ENCODE measurements around the gene TFDP2. TPM values are rescaled to one million over a fixed set of nuclear protein-coding genes. Genes with fewer than 3 reads are reported as not detected.
A peak's percentile ranks its signal among the peaks of the same experiment; 100 is the strongest.
"Not testable (repeated sequence)": the region's sequence is repeated elsewhere in the genome, so short reads cannot be mapped to it uniquely, and the experiment has no call there.

TFDP2 gene
- total RNA-seq, 1 experiment from 2014 or later = 43.2 TPM

GRCh38 chr3:142104763-142105162, 44.6 kb downstream of the TFDP2 start:
- Mint-ChIP-seq H3K4me3 (ENCODE audit: unreplicated experiment) (no peak overlapping the region), H3K27ac (ENCODE audit: low read depth, unreplicated experiment) (no peak overlapping the region)
- no TSS peak for BruUV-seq (replicated peaks)

GRCh38 chr3:142098964-142099363, 50.4 kb downstream of the TFDP2 start:
- no peaks in the 10 kb centered on the region for H3K9me3 Mint-ChIP-seq (ENCODE audit: unreplicated experiment)
- ChIA-PET POLR2A (no interaction called here), CTCF (no interaction called here)
- intact Hi-C loops (cut with micrococcal nuclease) = no loop called here
- H3K27me3 Mint-ChIP-seq (ENCODE audit: insufficient read depth, unreplicated experiment) = no peaks in the 10 kb centered on the region
- DNase-seq (ENCODE audit: unreplicated experiment) = no peak
- H3K27ac Mint-ChIP-seq (ENCODE audit: low read depth, unreplicated experiment) = no peak overlapping the region
- no TSS peak for BruUV-seq (replicated peaks)
- TF ChIP-seq CTCF (IDR thresholded peaks at IDR 0.05; ENCODE audit: unreplicated experiment) = no peak
- H3K4me1 Mint-ChIP-seq (ENCODE audit: insufficient read depth, unreplicated experiment) = peaks cover 5% of the 10 kb centered on the region
- no peak overlapping the region for H3K4me3 Mint-ChIP-seq (ENCODE audit: unreplicated experiment)
- peaks cover 6% of the 10 kb centered on the region for H3K36me3 Mint-ChIP-seq (ENCODE audit: insufficient read depth, unreplicated experiment)

More at GRCh38 chr3:142104763-142105162, 44.6 kb downstream of the TFDP2 start:
- intact Hi-C loops (cut with micrococcal nuclease) = no loop called here
- TF ChIP-seq CTCF (IDR thresholded peaks at IDR 0.05; ENCODE audit: unreplicated experiment) = no peak
- Mint-ChIP-seq H3K9me3 (ENCODE audit: unreplicated experiment) (no peaks in the 10 kb centered on the region), H3K36me3 (ENCODE audit: insufficient read depth, unreplicated experiment) (no peaks in the 10 kb centered on the region), H3K27me3 (ENCODE audit: insufficient read depth, unreplicated experiment) (no peaks in the 10 kb centered on the region), H3K4me1 (ENCODE audit: insufficient read depth, unreplicated experiment) (peaks cover 4% of the 10 kb centered on the region)
- CTCF ChIA-PET = no interaction called here
- POLR2A ChIA-PET = interaction anchor here (0.6 to 1.2 kb wide), 2 partner anchors 12 to 15 kb away, joined by 3 to 4 read pairs; no protein-coding TSS in a partner anchor
- DNase-seq (ENCODE audit: unreplicated experiment) = no peak

- Mint-ChIP-seq H3K4me1 (ENCODE audit: insufficient read depth, unreplicated experiment) (peaks cover 5% of the 10 kb centered on the region), H3K27ac (ENCODE audit: low read depth, unreplicated experiment) (no peak overlapping the region), H3K9me3 (ENCODE audit: unreplicated experiment) (no peaks in the 10 kb centered on the region), H3K4me3 (ENCODE audit: unreplicated experiment) (no peak overlapping the region), H3K36me3 (ENCODE audit: insufficient read depth, unreplicated experiment) (peaks cover 6% of the 10 kb centered on the region), H3K27me3 (ENCODE audit: insufficient read depth, unreplicated experiment) (no peaks in the 10 kb centered on the region)
- DNase-seq (ENCODE audit: unreplicated experiment) = no peak
- no TSS peak for BruUV-seq (replicated peaks)
- POLR2A ChIA-PET = interaction anchor here (0.6 to 1.1 kb wide), 2 partner anchors 13 to 160 kb away, joined by 3 read pairs; no protein-coding TSS in a partner anchor
- intact Hi-C loops (cut with micrococcal nuclease) = no loop called here
- TF ChIP-seq CTCF (IDR thresholded peaks at IDR 0.05; ENCODE audit: unreplicated experiment) = no peak
- CTCF ChIA-PET = interaction anchor here (0.6 kb wide), 1 partner anchor 9 kb away, joined by 5 read pairs; no protein-coding TSS in a partner anchor
Measured at GRCh38 chr3:142097099-142097843, 52.1 kb downstream of the TFDP2 start.

DNA sequence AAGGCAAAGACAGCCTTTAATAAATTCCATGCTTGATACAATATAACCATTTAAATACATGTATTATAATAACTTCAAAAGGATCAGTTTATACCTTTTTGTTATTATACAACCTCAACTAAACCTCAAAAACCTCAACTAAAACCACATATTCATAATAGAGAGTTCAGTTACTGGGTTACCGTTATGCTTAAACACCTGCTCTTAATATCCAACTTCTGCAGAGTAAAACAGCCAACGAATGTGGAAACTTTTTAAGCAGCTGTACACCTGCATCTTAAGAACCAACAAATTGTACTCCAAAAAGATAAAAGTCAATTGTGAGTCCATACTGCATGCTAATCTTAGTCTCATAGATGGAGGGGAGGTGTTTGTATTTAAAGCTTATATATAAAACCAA, 53.5 kb downstream of the TFDP2 start:
- no peaks in the 10 kb centered on the region for H3K27me3 Mint-ChIP-seq (ENCODE audit: insufficient read depth, unreplicated experiment)
- intact Hi-C loops (cut with micrococcal nuclease) = no loop called here
- DNase-seq (ENCODE audit: unreplicated experiment) = no peak
- ChIA-PET CTCF (no interaction called here), POLR2A (interaction anchor here (0.5 kb wide), 1 partner anchor 903 kb away, joined by 3 read pairs; no protein-coding TSS in a partner anchor)
- no peak overlapping the region for H3K4me3 Mint-ChIP-seq (ENCODE audit: unreplicated experiment)
- H3K9me3 Mint-ChIP-seq (ENCODE audit: unreplicated experiment) = no peaks in the 10 kb centered on the region
- BruUV-seq (replicated peaks) = no TSS peak
- peaks cover 6% of the 10 kb centered on the region for H3K36me3 Mint-ChIP-seq (ENCODE audit: insufficient read depth, unreplicated experiment)
- peaks cover 5% of the 10 kb centered on the region for H3K4me1 Mint-ChIP-seq (ENCODE audit: insufficient read depth, unreplicated experiment)
- no peak overlapping the region for H3K27ac Mint-ChIP-seq (ENCODE audit: low read depth, unreplicated experiment)
- no peak for TF ChIP-seq CTCF (IDR thresholded peaks at IDR 0.05; ENCODE audit: unreplicated experiment)

DNA sequence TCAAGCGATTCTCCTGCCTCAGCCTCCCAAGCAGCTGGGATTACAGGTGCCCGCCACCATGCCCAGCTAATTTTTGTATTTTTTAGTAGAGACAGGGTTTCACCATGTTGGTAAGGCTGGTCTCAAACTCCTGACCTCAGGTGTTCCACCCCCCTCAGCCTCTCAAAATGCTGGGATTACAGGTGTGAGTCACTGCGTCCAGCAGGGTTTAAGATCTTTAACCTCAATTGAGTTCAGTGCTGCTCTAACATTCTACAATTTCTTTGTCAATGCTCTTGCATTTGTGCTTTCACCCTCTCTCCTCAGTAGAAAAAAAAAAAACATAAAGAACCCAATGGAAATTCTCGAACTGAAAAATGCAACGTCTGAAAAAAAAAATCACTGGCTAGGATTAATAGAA, 60.4 kb downstream of the TFDP2 start:
- ChIA-PET POLR2A (interaction anchor here (1.3 kb wide), 1 partner anchor 9 kb away, joined by 4 read pairs; no protein-coding TSS in a partner anchor), CTCF (interaction anchor here (0.7 to 0.9 kb wide), 2 partner anchors 8 to 110 kb away, joined by 4 to 5 read pairs; no protein-coding TSS in a partner anchor)
- H3K4me3 Mint-ChIP-seq (ENCODE audit: unreplicated experiment); intact Hi-C loops (cut with micrococcal nuclease); BruUV-seq (replicated peaks); H3K9me3 Mint-ChIP-seq (ENCODE audit: unreplicated experiment); H3K36me3 Mint-ChIP-seq (ENCODE audit: insufficient read depth, unreplicated experiment); H3K27me3 Mint-ChIP-seq (ENCODE audit: insufficient read depth, unreplicated experiment); H3K4me1 Mint-ChIP-seq (ENCODE audit: insufficient read depth, unreplicated experiment): not testable (repeated sequence)
- peak overlapping the region; percentile 66 for H3K27ac Mint-ChIP-seq (ENCODE audit: low read depth, unreplicated experiment)
- peak; percentile 11 for DNase-seq (ENCODE audit: unreplicated experiment)
